Stomach (tissue), 4 donors: Measurements from ENCODE around the gene CTCF.
A peak's percentile ranks its signal among the peaks of the same experiment; 100 is the strongest.

ENCODE experiments used
- CTCF ChIP-seq, 7 experiments: fragments of 450-650 bp in 4 of 7; fragments of 200-600 bp in 3 of 7; sonication (generic) in 3 of 7; IDR thresholded peaks; one replicate each; pipeline ENCODE4 v1.5.1; 2016 to 2019; ENCODE audit warnings: antibody characterized with exemption in 7 of 7, control low read depth in 2 of 7, mild to moderate bottlenecking in 1 of 7
- POLR2A ChIP-seq, 4 donors: fragments of 450-650 bp; IDR thresholded peaks; one replicate each; pipeline ENCODE4 v1.6.1; 2016; ENCODE audit warnings: antibody characterized with exemption in 4 of 4, control low read depth in 2 of 4, mild to moderate bottlenecking in 1 of 4, moderate library complexity in 1 of 4

- TF ChIP-seq CTCF (IDR thresholded peaks at IDR 0.05) = peak in 1 of 7 experiments; percentile 32
- TF ChIP-seq POLR2A (IDR thresholded peaks at IDR 0.05) = no peak
These were observed 90.9 kb downstream of the CTCF start for GRCh38 chr16:67653128-67653788.
